Ishikawa (cell line): ENCODE results near the gene RNF150.

Experiments
- EGR1 ChIP-seq: IDR thresholded peaks from 2 replicates; pipeline ENCODE4 v1.6.1; 2012
- EP300 ChIP-seq: IDR thresholded peaks from 2 replicates; pipeline ENCODE4 v1.6.1; 2012; ENCODE audit warnings: borderline replicate concordance
- FOXM1 ChIP-seq: IDR thresholded peaks from 2 replicates; pipeline ENCODE4 v1.6.1; 2012; ENCODE audit warnings: low read depth, borderline replicate concordance
- TAF1 ChIP-seq: IDR thresholded peaks from 2 replicates; pipeline ENCODE4 v1.6.1; 2012; ENCODE audit warnings: low read depth, mild to moderate bottlenecking
- TF ChIP-seq, protein P1 (sequence below): IDR thresholded peaks from 2 replicates; pipeline ENCODE4 v1.6.1; 2012; ENCODE audit warnings: low read depth, mild to moderate bottlenecking

DNA sequence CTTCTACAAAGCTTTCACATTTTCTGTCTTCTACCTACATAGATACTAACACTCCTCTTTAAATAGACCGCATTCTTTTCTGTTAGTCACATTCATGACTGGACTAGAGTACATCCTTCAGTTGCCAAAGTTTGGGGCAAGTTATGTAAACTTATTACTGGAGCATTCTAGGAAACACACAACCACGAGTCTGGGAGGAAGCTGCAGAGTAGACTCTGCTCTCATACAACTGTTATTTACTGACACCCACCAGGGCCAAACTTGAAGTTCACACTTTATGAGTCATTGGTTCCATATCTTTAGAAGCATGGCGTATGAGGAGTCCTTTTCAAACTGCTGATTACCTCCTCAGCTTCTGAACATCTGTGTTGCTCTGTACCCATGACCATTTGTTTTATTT, 87.0 kb downstream of the RNF150 start:
- TF ChIP-seq EP300 (no peak), TAF1 (no peak), EGR1 (no peak), FOXM1 (no peak)
- TF ChIP-seq, protein P1, sequence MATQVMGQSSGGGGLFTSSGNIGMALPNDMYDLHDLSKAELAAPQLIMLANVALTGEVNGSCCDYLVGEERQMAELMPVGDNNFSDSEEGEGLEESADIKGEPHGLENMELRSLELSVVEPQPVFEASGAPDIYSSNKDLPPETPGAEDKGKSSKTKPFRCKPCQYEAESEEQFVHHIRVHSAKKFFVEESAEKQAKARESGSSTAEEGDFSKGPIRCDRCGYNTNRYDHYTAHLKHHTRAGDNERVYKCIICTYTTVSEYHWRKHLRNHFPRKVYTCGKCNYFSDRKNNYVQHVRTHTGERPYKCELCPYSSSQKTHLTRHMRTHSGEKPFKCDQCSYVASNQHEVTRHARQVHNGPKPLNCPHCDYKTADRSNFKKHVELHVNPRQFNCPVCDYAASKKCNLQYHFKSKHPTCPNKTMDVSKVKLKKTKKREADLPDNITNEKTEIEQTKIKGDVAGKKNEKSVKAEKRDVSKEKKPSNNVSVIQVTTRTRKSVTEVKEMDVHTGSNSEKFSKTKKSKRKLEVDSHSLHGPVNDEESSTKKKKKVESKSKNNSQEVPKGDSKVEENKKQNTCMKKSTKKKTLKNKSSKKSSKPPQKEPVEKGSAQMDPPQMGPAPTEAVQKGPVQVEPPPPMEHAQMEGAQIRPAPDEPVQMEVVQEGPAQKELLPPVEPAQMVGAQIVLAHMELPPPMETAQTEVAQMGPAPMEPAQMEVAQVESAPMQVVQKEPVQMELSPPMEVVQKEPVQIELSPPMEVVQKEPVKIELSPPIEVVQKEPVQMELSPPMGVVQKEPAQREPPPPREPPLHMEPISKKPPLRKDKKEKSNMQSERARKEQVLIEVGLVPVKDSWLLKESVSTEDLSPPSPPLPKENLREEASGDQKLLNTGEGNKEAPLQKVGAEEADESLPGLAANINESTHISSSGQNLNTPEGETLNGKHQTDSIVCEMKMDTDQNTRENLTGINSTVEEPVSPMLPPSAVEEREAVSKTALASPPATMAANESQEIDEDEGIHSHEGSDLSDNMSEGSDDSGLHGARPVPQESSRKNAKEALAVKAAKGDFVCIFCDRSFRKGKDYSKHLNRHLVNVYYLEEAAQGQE: no peak
